ENCODE data around the gene CAPZB.

Gene CAPZB

GRCh38 chr1:19447550-19447949, 37.8 kb downstream of the CAPZB start:
- no peak for DNase-seq

DNA sequence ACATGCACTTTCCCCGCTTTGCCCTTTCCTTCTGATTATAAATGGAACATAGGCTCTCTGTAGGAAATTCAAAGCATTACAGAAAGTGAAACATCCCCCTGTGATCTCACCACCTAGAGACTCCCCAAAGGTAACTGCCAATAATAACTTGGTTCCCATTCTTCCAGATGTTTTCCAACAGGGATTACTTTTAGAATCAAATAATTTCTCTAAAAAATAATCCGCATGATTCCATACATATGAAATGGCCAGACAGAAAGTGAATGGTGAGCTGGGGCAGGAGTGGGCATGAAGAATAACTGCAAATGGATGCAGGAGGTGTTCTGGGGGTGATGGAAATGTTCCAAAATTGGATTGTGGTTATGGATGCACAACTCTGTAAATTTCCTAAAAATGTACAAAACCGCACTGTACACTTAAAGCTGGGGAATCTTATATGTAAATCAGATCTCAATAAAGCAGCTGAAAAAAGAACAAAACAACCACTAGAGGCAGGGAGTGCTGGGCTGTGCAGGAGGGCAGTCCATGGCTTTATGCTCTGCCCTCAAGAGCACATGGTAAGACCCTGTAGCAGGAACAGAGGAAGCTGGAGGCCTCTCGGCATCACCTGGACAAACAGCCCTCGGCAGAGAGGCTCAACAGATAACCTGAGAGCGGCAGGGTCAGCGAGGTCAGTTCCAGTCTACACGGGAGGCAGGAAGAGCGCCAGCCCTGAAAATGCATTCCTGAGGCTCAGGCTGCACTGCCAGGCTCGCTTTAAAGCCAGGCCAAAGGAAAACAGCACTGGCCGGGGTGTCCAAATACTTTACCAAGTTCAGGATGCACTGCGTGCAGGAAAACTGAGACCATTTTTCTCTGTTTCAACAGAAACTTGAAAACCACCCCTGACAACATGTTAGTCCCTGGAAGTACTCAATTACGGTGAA, 39.7 kb downstream of the CAPZB start:
- no peak for DNase-seq

GRCh38 chr1:19444296-19445021, 40.9 kb downstream of the CAPZB start:
- no peak for DNase-seq

DNA sequence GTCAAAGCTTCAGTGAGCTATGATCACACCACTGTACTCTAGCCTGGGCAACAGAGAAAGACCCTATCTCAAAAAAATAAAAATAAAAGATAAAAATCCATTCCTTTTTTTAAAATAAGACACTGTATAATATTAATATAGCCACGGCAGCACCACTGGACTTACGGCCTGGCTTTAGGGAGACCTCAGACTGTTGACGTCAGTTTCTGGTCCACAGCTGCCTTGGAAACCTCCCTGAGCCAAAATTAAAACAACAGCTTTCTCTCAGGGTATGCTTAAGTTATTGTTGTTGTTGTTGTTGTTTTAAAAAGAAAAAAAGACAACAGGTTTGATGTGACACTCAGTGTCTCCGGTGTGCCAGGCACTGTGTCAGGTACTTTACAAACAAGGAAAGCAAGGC, 42.0 kb downstream of the CAPZB start:
- DNase-seq, result no peak

DNA sequence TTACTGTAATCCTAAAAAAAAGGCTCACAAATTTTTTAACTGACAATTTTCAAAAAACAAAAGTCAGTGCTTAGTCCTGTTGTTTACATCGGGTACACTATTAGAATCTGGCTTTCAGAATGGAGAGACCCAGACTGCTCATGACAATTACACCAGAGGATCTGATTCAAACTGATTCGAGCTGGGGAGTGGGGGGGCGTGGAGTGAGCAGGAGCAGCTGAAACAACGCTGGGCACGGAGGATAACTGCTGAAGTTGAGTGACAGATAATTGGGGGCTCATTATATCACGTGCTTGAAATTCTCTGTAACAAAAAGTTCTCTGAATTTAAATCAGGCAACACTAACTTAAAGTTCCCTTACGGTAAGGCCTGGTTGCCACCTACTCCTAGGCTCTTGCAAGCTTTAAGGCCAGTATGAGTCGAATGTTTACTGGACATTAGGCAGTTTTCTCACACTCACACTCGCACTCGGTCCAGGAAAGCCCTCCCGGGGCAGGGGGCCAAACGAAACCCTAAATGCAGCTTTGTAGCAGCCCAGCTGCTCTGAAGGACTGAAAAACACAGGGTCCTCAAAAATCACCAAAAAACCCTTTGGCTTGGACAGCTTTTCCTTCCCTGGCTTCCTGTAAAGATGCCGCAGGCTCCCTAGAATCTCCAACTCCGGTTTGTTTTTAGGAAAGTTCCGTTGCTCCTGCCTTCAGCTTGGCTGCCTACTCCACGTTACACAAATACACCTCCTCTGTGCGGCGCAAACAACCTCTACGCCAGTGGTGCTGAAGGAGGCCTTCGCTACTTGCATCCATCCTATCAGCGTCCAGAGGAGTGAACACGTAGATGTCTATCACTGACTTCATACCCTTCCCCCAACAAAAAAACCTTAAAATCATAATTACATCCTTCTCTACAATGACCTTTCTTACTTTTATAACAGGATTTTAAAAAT, 42.9 kb downstream of the CAPZB start:
- DNase-seq, result no peak

- no peak for DNase-seq
Measured at GRCh38 chr1:19441048-19441780, 44.1 kb downstream of the CAPZB start.

- peak; percentile 56 for DNase-seq
Measured at GRCh38 chr1:19439464-19440171, 45.7 kb downstream of the CAPZB start.

DNA sequence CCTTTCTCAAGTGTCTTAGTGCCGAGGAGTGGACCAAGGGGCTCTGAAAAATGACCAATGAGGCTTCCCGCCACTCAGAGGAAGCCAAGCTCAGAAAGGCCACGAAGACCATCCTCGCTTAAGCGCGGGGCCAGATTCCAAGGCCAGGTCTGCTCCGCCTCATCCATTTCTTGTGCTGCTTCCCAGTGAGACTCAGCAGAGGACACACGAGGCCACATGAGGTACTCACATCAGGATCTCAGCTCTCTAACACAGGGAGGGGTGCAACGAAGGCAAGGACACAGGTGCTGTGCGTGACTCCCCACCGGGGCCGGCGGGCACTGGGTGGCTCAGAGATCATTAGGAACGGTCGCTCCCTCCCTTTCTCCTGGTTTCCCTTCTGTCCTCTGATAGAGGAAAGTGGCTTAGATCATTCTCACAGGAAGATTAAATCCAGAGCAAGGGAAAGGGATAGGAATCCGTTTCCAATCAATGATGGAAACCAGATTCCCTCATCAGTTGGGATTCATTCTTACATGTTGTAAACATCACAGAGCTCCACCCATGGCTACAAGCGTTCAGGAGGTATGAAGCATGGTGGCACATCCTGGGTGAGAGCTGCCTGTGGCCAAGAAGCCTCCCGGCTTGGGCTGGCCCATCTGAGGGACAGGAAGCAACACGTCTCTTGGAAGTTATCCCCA, 46.7 kb downstream of the CAPZB start:
- DNase-seq, result no peak

- no peak for DNase-seq
Measured at GRCh38 chr1:19437891-19438294, 47.4 kb downstream of the CAPZB start.

DNA sequence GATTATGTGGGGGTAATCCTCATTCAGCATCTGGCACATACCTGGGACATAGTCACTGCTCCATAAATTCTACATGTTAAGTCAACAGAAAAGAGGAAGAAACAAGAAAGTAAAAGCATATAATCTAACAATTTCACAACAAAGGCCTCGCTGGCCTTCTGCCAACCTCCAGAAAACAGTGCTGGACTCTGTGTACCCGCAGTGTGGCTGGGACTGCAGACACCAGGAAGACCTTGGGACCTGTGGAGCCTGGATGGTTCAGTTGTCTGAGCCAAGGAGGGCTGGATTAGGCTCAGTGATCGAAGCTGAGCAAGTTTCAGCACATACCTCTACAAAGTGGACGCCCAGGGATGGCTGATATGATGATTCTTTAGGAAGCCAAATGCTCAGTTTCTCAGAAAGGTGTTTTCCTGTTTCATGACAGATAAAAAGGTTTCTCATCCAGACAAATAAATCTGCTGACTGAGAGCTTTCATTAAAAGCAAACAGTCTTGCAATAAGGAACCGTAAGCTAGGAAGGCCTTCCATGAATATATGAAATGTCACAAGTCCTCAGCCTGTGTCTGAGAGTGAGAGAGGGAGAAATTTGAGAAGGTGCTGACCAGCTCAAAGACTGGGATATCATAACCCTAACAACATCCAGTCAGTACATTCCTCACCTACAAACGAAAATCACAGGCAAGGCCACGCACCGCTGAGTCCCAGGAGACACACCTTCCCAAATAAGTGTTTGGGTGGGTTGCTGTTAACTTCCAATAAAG, 48.4 kb downstream of the CAPZB start:
- peak in 1 of 2 donors; percentile 24 for DNase-seq

- no peak for DNase-seq
Measured at GRCh38 chr1:19435851-19436455, 49.4 kb downstream of the CAPZB start.

- DNase-seq, result no peak
Measured at GRCh38 chr1:19435181-19435580, 50.2 kb downstream of the CAPZB start.

GRCh38 chr1:19433719-19433998, 51.7 kb downstream of the CAPZB start:
- no peak for DNase-seq

DNA sequence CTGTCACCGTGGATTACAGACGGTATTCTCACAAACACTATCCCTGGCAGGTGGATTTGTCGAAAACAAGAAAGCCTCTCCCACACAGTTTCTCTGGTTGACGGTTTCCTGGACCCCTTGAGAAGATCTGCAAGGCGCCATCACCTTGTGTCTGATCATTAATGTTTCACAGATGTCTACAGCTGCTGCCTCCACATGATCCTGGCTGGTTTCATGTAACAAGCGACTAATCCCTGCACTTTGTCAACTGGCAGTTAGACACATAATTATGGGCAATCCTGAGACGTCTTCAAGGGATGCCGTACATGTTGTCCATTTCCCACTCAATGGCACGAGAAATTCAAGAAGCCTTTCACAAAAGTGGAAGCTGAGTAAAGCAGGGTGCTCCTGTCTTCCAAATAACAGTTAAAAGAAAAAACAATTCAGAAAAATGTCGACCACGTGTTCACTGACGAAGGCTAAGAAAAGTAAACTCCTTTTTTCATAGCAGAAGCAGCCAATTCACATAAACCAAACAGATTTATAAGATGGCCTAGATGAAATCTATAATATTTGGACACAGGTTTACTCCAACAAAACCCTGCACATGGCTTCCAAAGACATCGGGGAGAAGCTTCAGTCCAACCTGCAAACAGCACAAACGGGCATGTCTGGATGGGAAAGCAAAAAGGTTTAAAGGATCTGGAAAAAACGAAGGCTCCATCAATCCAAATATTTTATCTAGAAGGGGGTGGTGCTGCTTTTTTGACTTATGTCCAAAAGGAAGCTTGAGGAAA, 52.2 kb downstream of the CAPZB start:
- no peak for DNase-seq

GRCh38 chr1:19430121-19431068, 54.9 kb downstream of the CAPZB start:
- no peak for DNase-seq

DNA sequence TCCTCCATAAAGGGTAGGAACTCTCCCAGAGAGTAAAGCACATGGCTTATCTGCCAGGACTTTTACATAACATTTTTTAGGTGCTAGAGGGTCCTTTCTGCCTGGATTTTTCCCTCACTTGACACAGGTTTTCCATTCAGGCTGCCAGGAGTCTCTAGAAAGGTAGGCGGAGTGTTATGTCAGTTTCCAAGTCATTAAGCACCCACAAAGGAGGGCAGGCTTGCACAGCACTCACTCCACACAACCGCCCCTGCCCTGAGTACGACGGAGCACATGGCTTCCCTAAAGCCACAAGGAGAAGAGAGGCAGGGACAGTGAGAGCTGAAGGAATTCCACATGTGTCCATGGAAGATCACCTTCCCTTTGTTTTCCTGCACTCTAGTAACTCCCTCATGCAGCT, 55.7 kb downstream of the CAPZB start:
- DNase-seq, result no peak

GRCh38 chr1:19427087-19427781, 58.1 kb downstream of the CAPZB start:
- no peak for DNase-seq

All from CD4-positive, alpha-beta T cell treated with Interleukin-4 for 1 hour (primary cell).